A673 (cell line): ENCODE data around the gene MRPL39. TPM values are rescaled to one million over a fixed set of nuclear protein-coding genes. Genes with fewer than 3 reads are reported as not detected.

Experiments
- BruUV-seq: library from RNA; stranded (reverse); fragments of 400-500 nt; replicated peaks from 2 replicates; lab custom pipeline; 2021; lab: Mats Ljungman, UMichigan
- CTCF ChIA-PET: fragments of 300-600 bp; sonication (Branson Sonifier 250); formaldehyde crosslinking; loops from one replicate; lab custom pipeline; 2022; ENCODE audit warnings: antibody characterized with exemption; lab: Charles Lee
- POLR2A ChIA-PET: fragments of 300-600 bp; sonication (Branson Sonifier 250); formaldehyde crosslinking; loops from one replicate; lab custom pipeline; 2022; ENCODE audit warnings: antibody characterized with exemption; ENCODE audit not compliant: low non-redundant PET; lab: Charles Lee
- DNase-seq: peaks from one replicate; pipeline ENCODE4 v3.0.0-alpha.2; 2015; ENCODE audit warnings: low spot score
- H3K27ac ChIP-seq: fragments of 200-600 bp; sonication (generic); 2 replicates; pipeline ENCODE4 v1.5.1; 2016; ENCODE audit warnings: mixed run types, low read depth, mild to moderate bottlenecking, mixed read lengths, antibody characterized with exemption, low read length; ENCODE audit not compliant: poor library complexity, severe bottlenecking
- H3K27me3 ChIP-seq: fragments of 200-600 bp; sonication (generic); replicated peaks from 2 replicates; pipeline ENCODE4 v1.6.1; 2017; ENCODE audit warnings: mixed run types, low read depth, mild to moderate bottlenecking, mixed read lengths, antibody characterized with exemption, low read length; ENCODE audit not compliant: insufficient read depth, poor library complexity
- H3K36me3 ChIP-seq: fragments of 200-600 bp; sonication (generic); 2 replicates; pipeline ENCODE4 v1.6.1; 2016; ENCODE audit warnings: mixed run types, mild to moderate bottlenecking, mixed read lengths, antibody characterized with exemption, low read length; ENCODE audit not compliant: insufficient read depth, poor library complexity, severe bottlenecking
- H3K4me1 ChIP-seq: fragments of 200-600 bp; sonication (generic); 2 replicates; pipeline ENCODE4 v1.6.1; 2017; ENCODE audit warnings: mixed run types, mild to moderate bottlenecking, mixed read lengths, antibody characterized with exemption, low read length; ENCODE audit not compliant: insufficient read depth, poor library complexity, severe bottlenecking
- H3K4me3 ChIP-seq: fragments of 200-600 bp; sonication (generic); 2 replicates; pipeline ENCODE4 v1.5.1; 2016; ENCODE audit warnings: low read depth, mixed run types, mild to moderate bottlenecking, mixed read lengths, low read length; ENCODE audit not compliant: poor library complexity, severe bottlenecking
- H3K9me3 ChIP-seq: fragments of 200-600 bp; sonication (generic); 2 replicates; pipeline ENCODE4 v1.6.1; 2016; ENCODE audit warnings: mixed run types, low read depth, mild to moderate bottlenecking, mixed read lengths, antibody characterized with exemption, low read length; ENCODE audit not compliant: poor library complexity, severe bottlenecking
- EZH2 ChIP-seq: fragments of 200-600 bp; sonication (generic); IDR thresholded peaks from 2 replicates; pipeline ENCODE4 v1.6.1; 2017; ENCODE audit warnings: borderline replicate concordance, low read depth, mild to moderate bottlenecking, mixed read lengths, antibody characterized with exemption, low read length; ENCODE audit not compliant: poor library complexity, severe bottlenecking
- intact Hi-C: fragments of 100-400 bp; cut with micrococcal nuclease; formaldehyde crosslinking; loops from one replicate; pipeline ENCODE4 v1.10.0; 2022; ENCODE audit not compliant: unreplicated experiment
- total RNA-seq: library from RNA; stranded (reverse); gene quantifications from 2 replicates; pipeline ENCODE4 v1.2.3, GENCODE V29; 2021
- TF ChIP-seq, protein P1 (sequence below): fragments of 300-800, 200-600 bp; sonication (generic); conservative IDR thresholded peaks from 2 replicates; pipeline ENCODE4 v1.5.1; 2017; ENCODE audit warnings: low read depth, mild to moderate bottlenecking, antibody characterized with exemption, low read length, moderate library complexity, mixed read lengths

The MRPL39 gene
- total RNA-seq, 1 experiment from 2014 or later = 57.1 TPM

DNA sequence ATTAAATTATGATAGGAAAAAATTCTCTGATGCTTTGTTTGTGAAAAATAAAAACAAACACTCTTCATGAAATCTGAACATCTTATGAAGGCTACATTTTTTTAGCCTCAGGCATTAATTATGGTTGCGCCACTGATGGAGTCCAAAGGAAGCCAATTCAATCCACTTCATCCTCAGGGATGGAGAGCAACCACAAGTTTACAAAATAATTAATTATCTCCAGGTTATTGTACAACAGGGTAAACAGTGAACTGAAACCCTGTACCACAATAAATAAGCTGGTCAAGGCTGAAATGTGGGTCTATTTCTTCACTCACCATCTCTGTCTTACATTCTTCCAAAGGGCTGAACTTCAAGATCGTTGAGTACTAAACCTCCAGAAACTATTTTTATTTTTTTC is 49.2 kb downstream of the MRPL39 start:
- POLR2A ChIA-PET = no interaction called here
- intact Hi-C loops = no loop called here
- Histone ChIP-seq H3K4me1 (peaks cover 5% of the 10 kb centered on the region), H3K27ac (no peak overlapping the region), H3K4me3 (no peak overlapping the region), H3K27me3 (no peaks in the 10 kb centered on the region), H3K36me3 (no peaks in the 10 kb centered on the region), H3K9me3 (no peaks in the 10 kb centered on the region)
- no TSS peak for BruUV-seq
- DNase-seq = no peak
- TF ChIP-seq, protein P1, sequence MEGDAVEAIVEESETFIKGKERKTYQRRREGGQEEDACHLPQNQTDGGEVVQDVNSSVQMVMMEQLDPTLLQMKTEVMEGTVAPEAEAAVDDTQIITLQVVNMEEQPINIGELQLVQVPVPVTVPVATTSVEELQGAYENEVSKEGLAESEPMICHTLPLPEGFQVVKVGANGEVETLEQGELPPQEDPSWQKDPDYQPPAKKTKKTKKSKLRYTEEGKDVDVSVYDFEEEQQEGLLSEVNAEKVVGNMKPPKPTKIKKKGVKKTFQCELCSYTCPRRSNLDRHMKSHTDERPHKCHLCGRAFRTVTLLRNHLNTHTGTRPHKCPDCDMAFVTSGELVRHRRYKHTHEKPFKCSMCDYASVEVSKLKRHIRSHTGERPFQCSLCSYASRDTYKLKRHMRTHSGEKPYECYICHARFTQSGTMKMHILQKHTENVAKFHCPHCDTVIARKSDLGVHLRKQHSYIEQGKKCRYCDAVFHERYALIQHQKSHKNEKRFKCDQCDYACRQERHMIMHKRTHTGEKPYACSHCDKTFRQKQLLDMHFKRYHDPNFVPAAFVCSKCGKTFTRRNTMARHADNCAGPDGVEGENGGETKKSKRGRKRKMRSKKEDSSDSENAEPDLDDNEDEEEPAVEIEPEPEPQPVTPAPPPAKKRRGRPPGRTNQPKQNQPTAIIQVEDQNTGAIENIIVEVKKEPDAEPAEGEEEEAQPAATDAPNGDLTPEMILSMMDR = no peak
- TF ChIP-seq EZH2 = no peak
- CTCF ChIA-PET = interaction anchor here (0.7 kb wide), 1 partner anchor 539 kb away, joined by 6 read pairs; no protein-coding TSS in a partner anchor

DNA sequence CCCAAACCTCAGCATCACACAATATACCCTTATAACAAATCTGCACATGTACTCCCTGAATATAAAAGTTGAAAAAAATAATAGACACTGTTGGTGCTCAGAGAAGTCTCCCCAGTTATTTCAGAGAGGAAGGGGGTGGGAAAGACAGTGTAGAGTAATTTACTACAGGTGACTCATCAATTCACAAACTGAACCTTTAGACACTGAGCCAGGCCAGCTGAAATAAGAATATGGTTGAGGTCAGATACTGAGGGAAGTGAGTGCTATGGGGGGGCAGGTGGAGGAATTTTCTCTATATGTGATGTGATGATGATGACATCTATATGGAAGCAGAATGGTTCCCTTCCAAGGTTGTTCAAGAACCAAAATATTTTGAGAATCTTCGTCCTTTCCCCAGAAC is 50.1 kb downstream of the MRPL39 start:
- intact Hi-C loops = no loop called here
- no peak for DNase-seq
- Histone ChIP-seq H3K27ac (no peak overlapping the region), H3K9me3 (no peaks in the 10 kb centered on the region), H3K4me1 (peaks cover 5% of the 10 kb centered on the region), H3K27me3 (no peaks in the 10 kb centered on the region), H3K4me3 (no peak overlapping the region), H3K36me3 (no peaks in the 10 kb centered on the region)
- TF ChIP-seq, protein P1 = no peak
- TF ChIP-seq EZH2 = no peak
- ChIA-PET CTCF (no interaction called here), POLR2A (no interaction called here)
- no TSS peak for BruUV-seq

DNA sequence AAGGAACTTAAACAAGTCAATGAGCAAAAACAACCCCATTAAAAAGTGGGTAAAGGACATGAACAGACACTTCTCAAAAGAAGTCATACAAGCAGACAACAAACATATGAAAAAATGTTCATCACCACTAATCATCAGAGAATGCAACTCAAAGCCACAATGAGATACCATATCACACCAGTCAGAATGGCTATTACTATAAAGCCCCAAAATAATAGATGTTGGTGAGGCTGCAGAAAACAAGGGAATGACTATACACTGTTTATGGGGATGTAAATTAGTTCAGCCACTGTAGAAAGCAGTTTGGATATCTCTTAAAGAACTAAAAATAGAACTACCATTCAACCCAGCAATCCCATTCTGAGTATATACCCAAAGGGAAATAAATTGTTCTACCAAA is 51.2 kb downstream of the MRPL39 start:
- no peak for DNase-seq
- no peaks in the 10 kb centered on the region for H3K9me3 ChIP-seq
- intact Hi-C loops = no loop called here
- CTCF ChIA-PET = no interaction called here
- POLR2A ChIA-PET = no interaction called here
- no peaks in the 10 kb centered on the region for H3K36me3 ChIP-seq
- H3K27ac ChIP-seq = no peak overlapping the region
- H3K4me3 ChIP-seq = no peak overlapping the region
- no TSS peak for BruUV-seq
- TF ChIP-seq EZH2 = no peak
- TF ChIP-seq, protein P1 = no peak
- H3K4me1 ChIP-seq = peaks cover 5% of the 10 kb centered on the region
- H3K27me3 ChIP-seq = no peaks in the 10 kb centered on the region
